IPS DF 6.9 (cell line): ENCODE results near the gene TOR1AIP1.

ENCODE experiments used
- DNase-seq: peaks from one replicate; pipeline ENCODE4 v3.0.0-alpha.2; 2013; ENCODE audit warnings: low read depth, low spot score
- H3K27ac ChIP-seq: one replicate; pipeline ENCODE4 v1.5.1; 2013; ENCODE audit warnings: low read length, control low read depth
- H3K27me3 ChIP-seq: 2 replicates; pipeline ENCODE4 v1.6.1; 2013; ENCODE audit warnings: mild to moderate bottlenecking, low read length; ENCODE audit not compliant: control insufficient read depth, insufficient read depth
- H3K36me3 ChIP-seq: 2 replicates; pipeline ENCODE4 v1.6.1; 2013; ENCODE audit warnings: low read length; ENCODE audit not compliant: control insufficient read depth, insufficient read depth
- H3K4me1 ChIP-seq: 2 replicates; pipeline ENCODE4 v1.6.1; 2013; ENCODE audit warnings: low read length; ENCODE audit not compliant: control insufficient read depth, insufficient read depth
- H3K4me3 ChIP-seq: 2 replicates; pipeline ENCODE4 v1.5.1; 2013; ENCODE audit warnings: mild to moderate bottlenecking, low read length
- H3K9me3 ChIP-seq: 2 replicates; pipeline ENCODE4 v1.6.1; 2013; ENCODE audit warnings: low read length, inconsistent platforms; ENCODE audit not compliant: control insufficient read depth, insufficient read depth
- WGBS: extraction: QIAGEN DNeasy Blood & Tissue Kit; methylation state at CpG from one replicate; pipeline ENCODE4 v1.1.7; 2013; ENCODE audit warnings: mixed read lengths, missing lambda C conversion rate; ENCODE audit not compliant: insufficient read length, insufficient coverage; 5-methylcytosine and 5-hydroxymethylcytosine counted together

The TOR1AIP1 gene

DNA sequence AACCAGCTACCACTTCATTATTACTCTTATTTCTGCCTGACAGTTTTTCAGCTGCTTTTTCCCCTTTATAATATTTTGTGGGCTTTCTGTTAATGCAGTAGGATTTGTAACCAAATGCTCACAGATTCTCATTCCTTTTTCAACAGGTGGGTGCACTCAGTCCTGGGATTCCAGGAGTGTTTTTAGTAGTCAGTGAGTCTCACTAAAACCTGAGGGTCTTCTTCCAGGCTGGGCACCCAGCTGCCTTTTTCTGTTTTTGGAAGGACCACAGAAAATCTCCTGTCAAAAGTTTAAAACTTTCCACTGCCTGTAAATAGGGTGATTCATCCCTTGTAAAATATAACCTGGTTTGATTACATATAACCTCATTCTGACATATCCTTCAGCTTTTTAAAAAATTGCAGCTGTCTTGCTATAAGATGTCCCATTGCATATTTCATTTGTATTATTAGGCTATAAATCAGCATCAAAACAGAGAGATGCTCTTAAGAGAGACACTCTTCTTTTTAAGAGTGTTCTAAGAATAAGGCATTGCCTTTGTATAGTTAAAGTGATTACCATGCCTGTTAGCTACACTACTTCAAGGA, 55.7 kb downstream of the TOR1AIP1 start:
- Histone ChIP-seq H3K27ac (no peak overlapping the region), H3K27me3 (no peaks in the 10 kb centered on the region), H3K4me1 (no peaks in the 10 kb centered on the region), H3K9me3 (no peaks in the 10 kb centered on the region), H3K4me3 (no peak overlapping the region), H3K36me3 (no peaks in the 10 kb centered on the region)
- no peak for DNase-seq

GRCh38 chr1:179938752-179939151, 56.7 kb downstream of the TOR1AIP1 start:
- Histone ChIP-seq H3K27me3 (no peaks in the 10 kb centered on the region), H3K4me3 (no peak overlapping the region), H3K27ac (no peak overlapping the region), H3K36me3 (no peaks in the 10 kb centered on the region), H3K4me1 (no peaks in the 10 kb centered on the region), H3K9me3 (no peaks in the 10 kb centered on the region)
- DNase-seq: no peak
- no CpG with 5 or more reads among the region's 2 CpGs for whole genome bisulfite sequencing

GRCh38 chr1:179939941-179940340, 57.9 kb downstream of the TOR1AIP1 start:
- no peak overlapping the region for H3K4me3 ChIP-seq
- no peaks in the 10 kb centered on the region for H3K4me1 ChIP-seq
- WGBS: no CpG with 5 or more reads among the region's 1 CpG
- H3K27me3 ChIP-seq: no peaks in the 10 kb centered on the region
- DNase-seq: no peak
- no peak overlapping the region for H3K27ac ChIP-seq
- no peaks in the 10 kb centered on the region for H3K9me3 ChIP-seq
- H3K36me3 ChIP-seq: no peaks in the 10 kb centered on the region

- Histone ChIP-seq H3K9me3 (no peaks in the 10 kb centered on the region), H3K27me3 (no peaks in the 10 kb centered on the region), H3K4me1 (no peaks in the 10 kb centered on the region), H3K36me3 (no peaks in the 10 kb centered on the region), H3K4me3 (no peak overlapping the region), H3K27ac (no peak overlapping the region)
- no peak for DNase-seq
- no CpG with 5 or more reads among the region's 2 CpGs for WGBS
Measured at GRCh38 chr1:179941454-179941853, 59.4 kb downstream of the TOR1AIP1 start.

GRCh38 chr1:179950651-179951050, 68.6 kb downstream of the TOR1AIP1 start:
- Histone ChIP-seq H3K4me1 (no peaks in the 10 kb centered on the region), H3K4me3 (no peak overlapping the region), H3K27ac (no peak overlapping the region), H3K36me3 (no peaks in the 10 kb centered on the region), H3K9me3 (no peaks in the 10 kb centered on the region), H3K27me3 (no peaks in the 10 kb centered on the region)
- no CpG with 5 or more reads among the region's 7 CpGs for WGBS
- no peak for DNase-seq

DNA sequence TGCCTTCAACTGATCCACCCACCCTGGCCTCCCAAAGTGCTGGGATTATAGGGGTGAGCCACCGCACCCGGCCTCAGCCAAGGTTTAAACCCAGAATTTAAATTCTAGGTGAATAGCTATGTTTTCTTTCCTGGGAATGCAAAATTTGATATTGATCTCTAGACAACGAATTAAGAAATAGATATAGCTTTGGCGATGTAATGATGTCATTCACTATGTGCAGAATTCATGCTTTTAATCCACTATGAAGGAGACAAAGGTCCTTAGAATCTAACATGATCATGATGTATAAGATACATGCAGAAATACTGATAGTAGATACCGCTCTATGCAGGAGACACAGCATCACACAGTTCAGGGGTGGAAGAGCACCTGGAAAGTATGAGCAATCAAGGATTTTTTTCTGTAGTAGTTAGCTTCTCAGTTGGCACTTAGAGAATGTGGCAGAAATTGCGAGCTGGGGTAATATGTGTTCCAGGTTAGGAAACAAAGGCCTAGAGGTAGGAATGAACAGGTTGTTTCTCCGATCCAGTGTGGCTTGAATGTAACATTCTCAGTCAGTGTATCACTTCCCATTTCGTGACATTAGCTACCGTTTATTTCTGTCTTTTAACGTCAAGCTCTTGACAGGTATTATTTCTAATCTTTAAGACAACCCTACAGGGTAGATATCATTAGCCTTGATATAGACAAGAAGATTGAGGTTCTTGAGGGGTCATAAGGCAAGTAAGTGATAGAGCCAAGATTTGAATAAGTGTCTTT, 69.5 kb downstream of the TOR1AIP1 start:
- no peaks in the 10 kb centered on the region for H3K27me3 ChIP-seq
- DNase-seq: no peak
- no peaks in the 10 kb centered on the region for H3K9me3 ChIP-seq
- H3K27ac ChIP-seq: no peak overlapping the region
- no peaks in the 10 kb centered on the region for H3K4me1 ChIP-seq
- H3K36me3 ChIP-seq: no peaks in the 10 kb centered on the region
- no CpG with 5 or more reads among the region's 10 CpGs for WGBS
- no peak overlapping the region for H3K4me3 ChIP-seq

DNA sequence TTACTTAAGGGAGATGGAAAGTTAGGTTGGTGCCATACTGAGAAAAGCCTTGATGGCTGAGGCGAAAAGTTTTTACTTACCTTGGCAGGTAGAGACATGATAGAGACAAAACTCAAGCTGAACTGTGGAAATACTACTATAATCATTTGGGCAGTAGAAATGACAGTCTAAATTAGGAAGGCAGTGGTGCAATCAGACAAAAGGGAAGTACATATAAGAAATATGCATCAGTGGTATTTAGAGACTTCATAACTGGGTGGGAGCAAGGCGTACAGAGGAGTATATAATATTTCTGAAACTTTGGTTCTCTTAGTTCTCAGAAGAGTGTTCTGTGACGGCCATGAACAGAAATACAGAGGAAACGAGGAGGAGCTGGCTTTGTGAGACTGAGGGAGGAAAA, 70.1 kb downstream of the TOR1AIP1 start:
- no peaks in the 10 kb centered on the region for H3K4me1 ChIP-seq
- no peak overlapping the region for H3K4me3 ChIP-seq
- H3K27ac ChIP-seq: no peak overlapping the region
- DNase-seq: no peak
- WGBS: no CpG with 5 or more reads among the region's 4 CpGs
- H3K36me3 ChIP-seq: no peaks in the 10 kb centered on the region
- H3K9me3 ChIP-seq: no peaks in the 10 kb centered on the region
- no peaks in the 10 kb centered on the region for H3K27me3 ChIP-seq

GRCh38 chr1:179953974-179954492, 71.9 kb downstream of the TOR1AIP1 start:
- Histone ChIP-seq H3K4me3 (peak overlapping the region; percentile 86; the same call in 1 of the 2 replicates), H3K9me3 (no peaks in the 10 kb centered on the region), H3K27ac (no peak overlapping the region), H3K27me3 (no peaks in the 10 kb centered on the region), H3K4me1 (no peaks in the 10 kb centered on the region), H3K36me3 (no peaks in the 10 kb centered on the region)
- DNase-seq: no peak
- no CpG with 5 or more reads among the region's 19 CpGs for WGBS

DNA sequence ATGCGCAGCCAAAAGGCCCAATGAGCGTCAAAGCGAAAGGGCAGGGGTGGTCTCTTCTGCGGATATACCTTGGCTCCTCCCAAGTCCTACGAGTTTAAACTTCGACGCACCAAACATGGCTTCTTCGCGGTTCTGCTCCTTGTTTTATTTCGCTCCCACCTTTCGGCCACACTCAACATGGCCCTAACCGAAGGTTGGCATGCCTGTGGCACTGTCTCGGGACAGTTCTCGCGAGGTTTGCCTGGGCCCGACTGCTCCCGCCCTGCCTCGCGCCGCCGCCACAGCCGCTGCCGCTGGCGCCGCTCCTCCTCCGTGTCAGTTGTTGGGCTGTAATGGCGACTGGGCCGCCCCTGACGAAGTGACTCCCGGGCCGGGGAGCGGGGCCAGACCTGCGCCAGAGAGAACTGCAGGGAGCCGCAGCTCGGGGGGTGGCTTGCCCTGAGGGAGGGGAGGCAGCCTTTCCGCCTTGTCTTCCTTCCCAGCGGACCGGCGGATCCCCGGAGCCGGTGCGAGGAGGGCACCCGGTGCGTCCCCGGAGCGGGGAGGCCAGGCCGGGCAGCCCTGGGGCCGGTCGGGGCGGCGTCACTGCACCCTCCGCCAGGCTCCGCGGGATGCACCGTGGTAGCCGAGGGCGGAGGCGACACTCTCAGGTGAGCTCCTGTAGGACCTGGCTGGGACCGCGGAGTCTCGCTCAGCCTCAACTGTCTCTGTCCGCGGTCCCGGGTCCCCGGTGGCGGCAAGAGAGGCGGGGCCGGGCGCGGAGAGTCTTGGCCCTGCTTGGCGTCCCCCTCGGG, 72.6 kb downstream of the TOR1AIP1 start, which contains the start of gene CEP350:
Gene CEP350, plus strand, starts transcription at position 318 of the 794 bp plus-strand sequence. CDS start 31,372 bp downstream, outside the sequence.
- Histone ChIP-seq H3K27ac (no peak within 1 kb of the TSS), H3K4me3 (peak within 1 kb of the TSS; percentile 86), H3K4me1 (no peaks in the 10 kb centered on the region), H3K36me3 (no peaks in the 10 kb centered on the region), H3K9me3 (no peaks in the 10 kb centered on the region), H3K27me3 (no peaks in the 10 kb centered on the region)
- no CpG with 5 or more reads among the region's 72 CpGs for WGBS
- peak; percentile 98 for DNase-seq

- WGBS: no CpG with 5 or more reads among the region's 10 CpGs
- no peaks in the 10 kb centered on the region for H3K9me3 ChIP-seq
- H3K4me3 ChIP-seq: peak overlapping the region; percentile 86
- no peaks in the 10 kb centered on the region for H3K4me1 ChIP-seq
- H3K27me3 ChIP-seq: no peaks in the 10 kb centered on the region
- no peak for DNase-seq
- H3K27ac ChIP-seq: no peak overlapping the region
- no peaks in the 10 kb centered on the region for H3K36me3 ChIP-seq
Measured at GRCh38 chr1:179955287-179955680, 73.2 kb downstream of the TOR1AIP1 start.
